GM21367 (cell line): ENCODE data around the gene EFNA3.

ENCODE experiments used
- ATAC-seq: cut with Tn5 transposase; IDR thresholded peaks from one replicate; pipeline ENCODE4 v1.9.1; 2021; ENCODE audit not compliant: unreplicated experiment

Gene EFNA3, protein sequence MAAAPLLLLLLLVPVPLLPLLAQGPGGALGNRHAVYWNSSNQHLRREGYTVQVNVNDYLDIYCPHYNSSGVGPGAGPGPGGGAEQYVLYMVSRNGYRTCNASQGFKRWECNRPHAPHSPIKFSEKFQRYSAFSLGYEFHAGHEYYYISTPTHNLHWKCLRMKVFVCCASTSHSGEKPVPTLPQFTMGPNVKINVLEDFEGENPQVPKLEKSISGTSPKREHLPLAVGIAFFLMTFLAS

DNA sequence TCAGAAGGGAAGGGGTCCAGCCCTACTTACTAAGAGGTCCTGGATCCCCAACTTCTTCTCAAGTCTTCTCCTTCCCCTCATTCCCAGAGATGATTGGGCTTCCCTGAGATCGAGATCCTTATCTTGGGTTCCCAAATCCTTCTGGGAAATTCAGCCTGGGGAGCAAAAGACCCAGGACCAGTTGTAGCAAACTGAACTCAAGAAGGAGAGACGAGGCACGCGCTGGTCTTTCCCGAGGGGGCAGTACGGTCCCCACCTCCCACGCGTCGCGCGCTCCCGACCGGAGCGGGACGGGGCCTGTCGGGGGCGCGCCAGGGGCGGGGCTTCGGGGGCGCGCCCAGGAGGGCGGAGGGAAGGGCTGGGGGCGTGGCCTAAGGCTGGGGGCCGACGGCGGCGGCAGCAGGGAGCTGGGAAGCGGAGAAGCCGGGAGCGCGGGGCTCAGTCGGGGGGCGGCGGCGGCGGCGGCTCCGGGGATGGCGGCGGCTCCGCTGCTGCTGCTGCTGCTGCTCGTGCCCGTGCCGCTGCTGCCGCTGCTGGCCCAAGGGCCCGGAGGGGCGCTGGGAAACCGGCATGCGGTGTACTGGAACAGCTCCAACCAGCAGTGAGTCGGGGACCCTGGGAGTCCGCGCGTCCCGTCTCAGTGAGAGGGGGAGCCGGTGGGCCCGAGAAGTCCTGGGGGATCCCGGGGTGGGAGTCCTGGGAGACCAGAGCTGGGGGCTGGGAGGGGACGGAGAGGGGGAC lies at the start of gene EFNA3:
Gene EFNA3, plus strand, starts transcription at position 369 of the 741 bp plus-strand sequence. Its CDS starts 105 bp downstream, at position 474.
- ATAC-seq, result no peak

DNA sequence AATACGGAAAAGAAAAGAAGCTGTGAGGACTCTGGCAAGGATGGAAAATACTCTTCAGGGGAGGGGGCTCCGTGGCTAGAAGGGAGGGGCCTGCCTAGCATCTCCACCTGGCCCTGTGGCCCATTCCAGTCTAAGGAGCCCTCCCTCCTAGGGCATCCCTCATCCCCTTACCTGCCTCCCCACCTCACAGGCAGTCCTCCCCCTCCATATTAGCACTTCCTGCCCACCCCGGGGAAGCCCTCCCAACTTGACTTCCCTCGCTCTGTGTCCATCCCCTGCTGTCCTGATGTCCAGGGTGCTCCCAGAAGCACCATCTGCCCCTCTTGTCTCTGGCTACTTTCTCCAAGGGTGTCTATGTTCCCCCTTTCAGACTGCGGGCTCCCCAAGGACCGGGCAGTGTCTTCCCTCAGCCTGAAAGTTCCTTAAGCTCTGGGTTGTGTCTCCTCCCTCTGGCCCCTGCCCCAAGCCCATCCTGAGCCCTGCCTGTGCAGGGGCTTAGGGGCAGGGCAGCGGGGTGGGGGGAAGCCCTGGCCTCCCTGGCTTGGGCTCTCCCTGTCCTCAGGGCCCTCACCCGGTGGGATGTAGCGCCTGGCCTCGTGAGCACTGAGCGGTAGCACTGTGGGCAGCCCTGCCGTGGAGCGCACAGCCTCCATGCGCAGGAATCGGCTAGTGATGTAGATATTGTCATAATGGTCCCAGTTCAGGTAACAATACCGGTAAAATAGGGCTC lies 49.0 kb upstream of the EFNA3 start:
- ATAC-seq, result no peak

DNA sequence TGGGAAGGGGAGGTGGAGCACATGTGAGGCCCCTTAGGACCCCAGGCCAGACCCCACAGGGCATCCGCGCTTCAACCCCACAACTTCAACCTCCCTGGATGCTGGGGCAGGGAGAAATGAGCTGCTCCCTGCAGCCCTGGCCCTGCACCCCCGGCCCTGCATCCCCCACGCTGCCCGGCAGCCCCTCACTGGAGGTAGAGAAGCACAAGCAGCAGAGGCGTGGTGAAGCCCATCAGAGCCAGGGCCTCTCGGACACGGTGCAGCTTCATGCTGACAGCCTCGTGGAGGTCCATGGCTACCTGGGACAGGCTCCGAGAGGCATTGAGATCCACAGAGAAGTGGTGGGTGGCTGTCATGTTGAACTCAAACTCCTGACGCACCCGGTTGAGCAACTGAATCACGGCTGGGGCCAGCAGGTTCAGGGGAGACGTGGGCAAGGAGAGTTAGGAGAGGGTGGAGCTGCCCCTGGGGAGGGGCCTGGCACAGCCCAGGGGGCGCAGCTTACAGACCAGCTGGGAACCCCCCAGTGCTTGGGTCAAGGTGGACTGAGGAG lies 48.3 kb upstream of the EFNA3 start:
- ATAC-seq, result no peak

DNA sequence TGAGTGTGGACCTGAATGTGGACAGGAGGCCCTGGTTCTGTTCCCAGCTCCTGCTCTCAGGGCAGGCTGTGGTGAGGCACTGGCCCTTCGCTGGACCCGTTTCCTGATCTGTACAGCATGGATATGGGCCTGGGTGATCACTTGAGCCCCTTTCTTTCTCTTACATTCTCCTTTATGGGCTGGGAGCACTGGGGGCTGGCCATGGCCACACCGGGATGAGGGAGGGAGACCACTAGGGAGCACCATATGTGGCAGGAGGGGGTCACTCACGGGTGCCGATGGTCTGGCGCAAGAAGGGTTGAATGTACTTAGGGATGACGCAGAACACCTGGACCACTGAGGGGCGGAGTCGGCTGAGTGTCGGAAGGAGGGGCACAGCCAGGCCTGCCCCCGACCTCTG lies 47.7 kb upstream of the EFNA3 start:
- no peak for ATAC-seq

DNA sequence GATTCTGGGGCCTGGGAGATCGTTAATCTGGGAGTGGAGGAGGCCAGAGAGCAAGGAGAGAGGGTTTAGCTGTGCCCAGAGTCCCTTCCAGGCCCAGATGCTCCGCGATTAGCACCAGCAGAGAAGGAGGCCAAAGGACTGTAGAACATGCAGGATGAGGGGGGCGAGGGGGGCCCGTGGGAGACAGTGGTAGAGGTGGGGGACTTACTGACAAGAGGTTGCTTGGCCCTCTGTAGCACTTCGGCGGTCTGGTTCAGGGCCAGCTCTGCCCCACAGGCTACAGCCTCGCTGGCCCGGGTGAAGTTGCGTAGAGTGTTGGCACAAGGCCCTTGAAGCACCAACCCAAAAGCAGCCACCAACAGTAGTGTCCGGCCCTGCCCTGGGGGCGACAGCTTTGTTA lies 45.8 kb upstream of the EFNA3 start:
- no peak for ATAC-seq

DNA sequence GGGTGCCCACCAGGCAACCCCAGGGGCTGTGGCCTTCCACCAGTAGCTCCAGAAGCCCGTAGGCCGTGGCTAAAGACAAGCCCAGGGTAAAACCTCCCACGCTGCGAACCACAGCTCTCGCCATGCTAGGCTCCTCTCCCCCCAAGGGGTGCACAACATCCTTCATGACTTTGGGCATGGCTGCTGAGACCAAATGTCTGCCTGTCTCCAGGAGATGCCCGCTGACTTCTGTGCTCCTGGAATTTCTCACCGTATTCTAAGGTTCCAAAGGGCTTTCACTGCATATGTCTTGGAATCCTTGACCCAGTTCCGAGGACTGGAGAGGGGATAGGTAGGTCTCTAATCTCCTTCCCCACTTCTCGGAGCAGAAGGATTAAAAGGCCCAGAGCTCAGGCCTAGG lies 45.1 kb upstream of the EFNA3 start, which contains the start of the genes DCST1 and DCST2:
Gene DCST1, plus strand, starts transcription at position 301 of the 400 bp plus-strand sequence. CDS start 213 bp downstream, outside the sequence.
Gene DCST2, minus strand, starts transcription at position 258 of the 400 bp plus-strand sequence. Its CDS starts 80 bp downstream, at position 178.
- ATAC-seq, result no peak

DNA sequence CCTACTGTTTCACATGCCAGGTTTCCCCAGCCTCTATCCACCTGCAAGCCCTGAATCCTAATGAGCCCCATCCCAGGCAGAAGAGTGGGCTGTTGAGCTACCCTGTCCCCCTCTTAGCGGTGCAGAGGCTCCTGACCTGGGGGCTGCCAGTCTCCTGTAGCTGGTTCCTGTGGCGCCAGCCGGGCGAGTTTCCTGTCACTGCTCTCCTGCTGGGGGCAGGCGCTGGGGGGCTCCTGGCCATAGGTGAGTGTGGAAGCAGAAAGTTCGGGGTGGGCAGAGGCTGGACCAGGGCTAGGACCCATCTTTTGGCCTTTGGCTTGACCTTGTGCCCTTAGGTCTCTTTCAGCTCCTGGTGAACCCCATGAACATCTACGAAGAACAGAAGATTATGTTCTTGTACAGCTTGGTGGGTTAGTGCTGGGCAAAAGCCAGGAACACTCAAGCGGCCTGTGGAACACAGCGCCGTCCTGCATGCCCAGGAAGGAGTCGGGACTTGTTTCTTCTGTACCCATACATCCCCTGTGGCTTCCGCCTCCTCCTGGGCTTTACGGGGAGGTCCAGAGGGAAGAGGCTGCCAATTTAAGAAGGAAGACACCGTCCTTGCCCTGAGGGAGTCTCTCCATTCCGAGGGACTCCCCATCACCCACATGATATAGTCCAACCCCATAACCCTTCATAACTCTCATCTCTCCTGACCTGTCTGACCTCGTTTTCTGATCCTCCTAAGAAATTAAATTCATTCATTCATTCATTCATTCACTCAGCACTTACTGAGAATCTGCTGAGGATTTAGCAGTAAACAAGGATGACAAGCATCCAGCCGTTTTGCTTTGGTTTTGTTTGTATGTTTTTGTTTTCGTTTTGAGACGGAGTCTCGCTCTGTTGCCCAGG lies 44.1 kb upstream of the EFNA3 start:
- ATAC-seq, result no peak

DNA sequence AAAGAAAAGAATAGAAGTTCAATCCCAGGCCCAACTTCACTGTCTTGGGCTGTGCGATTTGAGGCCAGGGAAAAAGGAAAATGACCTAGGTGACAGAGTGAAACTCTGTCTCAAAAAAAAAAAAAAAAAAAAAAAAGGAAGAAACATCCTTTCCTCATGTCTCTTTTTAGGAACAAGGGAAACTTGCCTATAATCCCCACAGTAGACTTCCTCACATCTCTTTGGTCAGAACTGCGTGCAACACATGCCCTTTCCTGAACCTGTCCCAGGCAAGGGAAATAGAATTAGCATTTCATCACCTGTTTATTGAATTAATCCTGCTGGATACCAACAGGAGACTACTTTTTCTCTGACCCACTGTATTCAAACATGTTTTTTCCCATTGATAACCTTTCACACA lies 42.7 kb upstream of the EFNA3 start:
- ATAC-seq, result no peak

DNA sequence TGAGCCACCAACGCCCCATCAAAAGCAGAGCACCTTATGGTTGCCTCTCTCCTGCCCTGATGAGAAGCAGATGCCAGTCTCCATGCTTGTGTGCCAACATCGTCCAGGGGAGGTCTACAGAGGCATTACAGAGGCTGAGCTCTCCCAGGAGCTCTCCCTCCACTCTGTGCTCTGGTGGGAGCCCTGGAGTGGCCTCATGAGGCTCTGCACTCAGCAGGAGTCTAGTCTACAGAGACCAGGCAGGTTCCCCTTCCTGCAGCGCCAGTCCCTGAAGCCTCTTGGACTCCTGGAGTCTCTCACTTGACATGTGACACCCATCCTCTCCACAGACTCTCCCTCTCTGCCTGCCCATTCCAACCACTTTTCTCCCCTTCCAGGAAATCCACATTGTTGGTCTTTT lies 41.6 kb upstream of the EFNA3 start:
- ATAC-seq, result no peak

DNA sequence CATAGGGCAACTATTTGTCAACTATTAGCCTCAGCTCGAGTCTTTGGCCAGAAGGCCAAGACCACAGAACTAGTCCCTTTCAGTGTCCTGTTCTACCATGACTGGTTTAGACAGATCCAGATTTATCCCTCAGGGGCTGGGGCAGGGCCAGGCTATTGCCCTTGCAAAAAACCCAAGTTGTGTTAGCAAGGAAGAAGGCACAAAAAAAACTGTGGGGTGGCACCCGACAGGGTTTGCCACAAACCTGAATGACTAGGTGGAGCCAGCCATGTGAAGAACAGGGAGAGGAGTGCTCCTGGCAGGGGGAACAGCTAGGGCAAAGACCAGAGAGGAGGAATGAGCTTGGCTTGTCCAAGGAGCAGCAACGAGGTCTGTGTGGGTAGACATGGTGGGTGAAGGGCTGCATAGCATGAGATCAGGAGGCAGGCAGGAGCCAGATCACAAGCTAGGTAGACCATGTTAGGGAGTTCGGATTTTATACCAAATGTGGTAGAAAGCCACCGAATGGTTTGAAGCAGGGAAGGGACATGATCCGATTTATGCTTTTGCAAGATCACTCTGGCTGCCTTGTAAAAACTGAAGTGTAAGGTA lies 40.7 kb upstream of the EFNA3 start:
- ATAC-seq, result no peak

DNA sequence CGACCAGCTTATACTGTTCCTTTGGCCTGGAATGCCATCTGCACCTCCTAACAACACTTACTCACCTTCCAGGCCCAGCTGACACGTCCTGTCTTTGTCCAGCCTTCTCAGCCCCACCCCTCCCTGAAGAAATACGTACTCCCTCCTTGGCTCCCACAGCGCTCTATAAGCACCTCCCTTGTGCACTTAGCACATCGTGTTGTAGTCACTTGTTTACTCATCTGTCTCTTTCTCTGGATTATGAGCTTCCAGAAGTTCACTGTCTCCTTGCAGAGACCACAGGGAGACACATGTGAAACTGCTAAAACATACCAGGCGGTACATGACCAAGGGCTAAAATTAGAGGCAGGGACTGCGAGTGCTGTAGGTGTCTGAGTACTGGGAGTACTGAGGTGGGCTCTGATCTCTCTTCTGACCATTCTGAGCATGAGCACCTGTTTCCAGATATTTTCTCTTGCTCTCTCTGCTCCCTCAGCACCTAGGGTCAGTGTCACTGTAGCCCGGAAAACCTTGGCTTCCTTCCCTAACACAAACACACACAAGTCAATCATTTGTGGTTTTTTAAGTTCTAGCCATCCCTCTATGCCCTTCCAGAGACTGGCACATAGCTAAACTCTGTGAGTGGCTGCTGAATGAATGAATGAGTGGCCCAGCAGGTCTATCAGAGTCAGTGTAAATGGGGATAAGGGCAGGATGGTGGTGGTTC lies 39.9 kb upstream of the EFNA3 start:
- no peak for ATAC-seq

DNA sequence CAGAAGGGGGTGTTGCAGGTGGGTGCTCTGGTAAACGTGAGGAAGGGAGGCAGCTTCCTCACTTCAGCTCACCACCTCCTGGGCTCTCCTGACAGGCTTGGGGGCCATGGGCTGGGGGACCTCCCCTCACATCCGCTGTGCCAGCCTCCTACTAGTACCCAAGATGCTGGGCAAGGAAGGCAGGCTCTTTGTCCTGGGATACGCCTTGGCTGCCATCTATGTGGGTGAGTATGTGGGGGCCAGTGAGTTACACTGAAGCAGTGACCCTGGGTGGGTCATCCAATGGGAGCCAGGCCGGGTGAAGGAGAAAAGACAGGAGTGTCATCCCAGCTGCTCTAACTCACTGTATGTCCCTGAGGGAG lies 39.3 kb upstream of the EFNA3 start:
- ATAC-seq, result no peak

DNA sequence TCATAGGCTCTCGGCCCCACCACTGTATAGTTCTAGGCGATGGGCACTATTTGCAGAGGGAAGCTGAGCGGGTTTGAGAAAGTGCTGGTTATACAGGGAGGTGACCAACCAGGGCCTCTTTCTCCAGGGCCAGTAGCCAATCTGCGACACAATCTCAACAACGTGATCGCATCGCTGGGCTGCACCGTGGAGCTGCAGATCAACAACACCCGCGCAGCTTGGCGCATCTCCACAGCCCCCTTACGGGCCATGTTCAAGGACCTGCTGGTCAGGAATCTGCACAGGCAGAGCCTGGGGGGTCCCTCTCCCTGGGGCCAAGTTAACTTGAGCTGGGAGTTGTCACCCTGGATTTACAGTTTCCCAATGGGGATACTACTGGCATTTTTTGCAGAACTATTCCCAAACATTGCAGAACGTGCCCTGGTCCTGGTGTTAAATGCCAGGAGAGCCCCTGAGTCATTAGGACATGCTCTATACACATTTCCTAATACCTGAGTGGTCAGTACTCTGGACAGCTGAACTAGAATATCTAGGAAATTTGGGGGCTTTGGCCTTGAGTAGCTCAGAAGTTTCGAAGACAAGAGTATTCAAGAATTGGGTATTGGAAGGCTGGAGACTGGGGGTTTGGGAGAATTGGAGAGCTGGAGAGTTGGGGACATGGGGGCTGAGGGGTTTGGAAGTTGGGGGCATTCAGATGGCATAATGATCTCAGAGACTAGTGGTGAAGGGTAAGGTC lies 38.1 kb upstream of the EFNA3 start:
- ATAC-seq, result no peak

DNA sequence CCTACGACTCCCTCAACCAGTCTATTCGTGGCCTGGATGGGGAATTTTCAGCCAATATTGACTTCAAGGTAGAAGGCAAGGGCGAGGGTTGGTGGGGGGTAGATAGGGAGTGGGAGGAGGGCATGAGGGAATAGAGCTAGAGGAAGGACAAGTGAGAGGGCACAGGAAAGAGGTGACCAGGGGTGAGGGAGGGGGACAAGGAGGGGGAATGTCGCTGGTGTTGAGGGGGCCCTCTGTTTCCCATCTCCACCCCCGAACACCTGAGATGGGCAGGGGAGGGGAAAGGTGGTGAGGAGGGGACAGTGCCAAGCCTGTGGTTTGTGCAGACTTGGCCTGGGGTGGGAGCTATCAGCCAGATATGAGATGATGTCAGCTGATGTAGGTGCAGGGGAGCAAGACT lies 35.8 kb upstream of the EFNA3 start:
- ATAC-seq, result no peak

DNA sequence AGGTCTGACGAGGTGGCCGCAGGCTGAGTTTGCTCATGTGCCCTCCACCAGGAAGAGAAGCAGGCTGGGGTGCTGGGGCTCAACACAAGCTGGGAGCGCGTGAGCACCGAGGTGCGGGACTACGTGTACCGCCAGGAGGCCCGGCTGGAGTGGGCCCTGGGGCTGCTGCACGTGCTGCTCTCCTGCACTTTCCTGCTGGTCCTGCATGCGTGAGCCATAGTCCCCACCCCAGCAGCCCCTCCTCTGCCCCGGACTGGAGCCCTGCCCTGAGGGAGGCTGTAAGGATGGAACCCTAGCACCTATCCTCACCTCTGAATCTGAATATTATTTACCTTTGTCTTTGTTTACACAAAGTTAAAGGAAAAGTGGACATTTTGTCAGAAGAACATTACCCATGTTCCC lies 35.3 kb upstream of the EFNA3 start:
- ATAC-seq, result no peak

DNA sequence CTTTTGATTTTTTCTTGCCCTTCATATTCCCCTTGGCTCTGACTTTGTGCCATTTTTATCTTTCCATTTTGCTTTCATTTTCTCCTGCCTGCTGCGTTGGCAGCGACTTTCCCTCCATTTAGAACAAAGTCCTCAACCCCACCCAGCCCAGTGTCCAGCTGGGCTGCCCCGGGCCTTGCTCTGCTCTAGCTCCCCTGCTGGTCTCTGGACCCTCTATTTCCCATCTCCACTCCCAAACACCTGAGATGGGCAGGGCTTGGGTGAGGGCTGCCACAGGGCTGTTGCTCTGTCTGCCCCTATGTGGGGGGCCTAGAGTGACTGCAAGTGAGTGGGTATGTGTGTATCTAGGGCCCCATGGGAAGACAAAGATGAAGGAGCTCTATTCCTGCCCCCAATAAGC lies 34.8 kb upstream of the EFNA3 start:
- ATAC-seq, result no peak

DNA sequence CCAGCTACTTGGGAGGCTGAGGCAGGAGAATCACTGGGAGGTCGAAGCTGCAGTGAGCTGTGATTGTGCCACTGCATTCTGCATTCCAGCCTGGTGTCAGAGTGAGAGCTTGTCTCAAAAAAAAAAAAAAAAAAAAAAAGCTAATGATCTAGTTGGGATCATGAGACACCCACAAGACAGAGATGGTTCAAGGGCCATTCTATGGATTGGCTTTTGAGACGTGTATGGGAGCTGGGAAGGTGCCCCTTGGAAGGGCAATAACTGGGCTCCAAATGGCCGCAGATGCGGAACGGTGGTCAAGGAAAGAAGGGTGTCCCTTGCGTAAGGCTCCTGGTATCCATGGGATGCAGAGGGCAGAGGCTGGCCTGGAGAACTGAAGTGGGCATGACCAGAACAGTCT lies 34.3 kb upstream of the EFNA3 start:
- no peak for ATAC-seq

DNA sequence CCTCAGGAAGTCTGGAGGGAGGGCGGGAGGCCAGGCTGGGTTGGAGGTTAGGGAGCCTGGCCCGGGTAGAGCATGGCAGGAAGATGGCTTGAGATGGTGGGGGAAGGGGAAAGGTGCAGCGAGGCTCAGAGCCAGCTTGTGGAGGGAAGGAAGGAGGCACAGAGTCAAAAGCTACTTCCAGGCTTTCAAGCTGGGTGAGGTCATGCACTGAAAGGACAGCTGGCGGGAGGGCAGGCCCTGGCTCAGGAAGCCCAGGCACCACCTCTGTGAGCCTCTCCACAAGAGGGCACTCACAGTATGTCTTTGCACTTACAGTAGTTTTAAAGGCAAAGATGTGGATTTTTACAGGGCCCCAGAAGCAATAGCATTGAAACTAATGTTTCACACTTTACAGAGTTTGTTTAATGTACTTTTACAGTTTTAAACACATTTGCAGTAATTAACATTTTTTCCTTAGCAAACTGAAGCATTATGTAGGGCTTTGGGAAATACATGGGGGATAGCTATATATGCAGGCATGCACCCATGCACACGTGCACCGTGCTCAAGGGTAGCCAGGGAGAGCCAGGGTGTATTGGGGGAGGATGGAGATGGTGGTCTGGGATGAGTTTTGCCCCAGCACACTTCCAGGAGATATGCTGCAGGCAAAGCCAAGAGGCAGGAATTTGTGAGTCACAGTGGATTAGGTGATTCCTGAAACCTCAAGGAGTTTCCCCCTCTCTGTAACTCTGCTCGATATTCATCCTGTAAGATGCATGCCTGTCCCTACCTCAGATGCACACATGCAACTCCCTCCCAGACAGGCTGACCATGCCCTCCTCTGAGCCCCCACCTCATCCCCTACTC lies 33.6 kb upstream of the EFNA3 start:
- no peak for ATAC-seq
